GM12878 (cell line): ENCODE data around the gene IRS2. TPM values are rescaled to one million over a fixed set of nuclear protein-coding genes. Genes with fewer than 3 reads are reported as not detected.

ENCODE experiments used
- ATAC-seq: fragments of 200-7000 bp; cut with Tn5 transposase; 3 replicates; pipeline ENCODE4 v1.9.1; 2020; ENCODE audit warnings: mild to moderate bottlenecking, moderate library complexity
- BruUV-seq: library from RNA; stranded (reverse); fragments of 400-500 nt; replicated peaks from 2 replicates; lab custom pipeline; 2021; lab: Mats Ljungman, UMichigan
- CTCF ChIA-PET: fragments of 300-600 bp; sonication (Branson Sonifier 250); formaldehyde crosslinking; extraction: SDS; loops from one replicate; lab custom pipeline; 2021; ENCODE audit warnings: inconsistent platforms; lab: Yijun Ruan, JAX
- POLR2A ChIA-PET: fragments of 350-600 bp; formaldehyde crosslinking; extraction: SDS; loops from one replicate; lab custom pipeline; 2021; ENCODE audit warnings: inconsistent platforms; lab: Charles Lee
- RAD21 ChIA-PET: fragments of 300-600 bp; sonication (Branson Sonifier 250); formaldehyde crosslinking; loops from one replicate; lab custom pipeline; 2023; ENCODE audit warnings: antibody characterized with exemption; ENCODE audit not compliant: unreplicated experiment; lab: Charles Lee
- SMC1A ChIA-PET: fragments of 300-600 bp; sonication (Branson Sonifier 250); formaldehyde crosslinking; loops from one replicate; lab custom pipeline; 2023; ENCODE audit not compliant: unreplicated experiment, uncharacterized antibody; lab: Charles Lee
- DNase-seq: peaks from one replicate; pipeline ENCODE4 v3.0.0-alpha.2; 2011; ENCODE audit warnings: low read depth, low spot score
- FAIRE-seq: peaks from 3 replicates; lab custom pipeline; 2011; peaks lifted over from hg19 to GRCh38; lab: Jason Lieb, UNC
- H2AFZ ChIP-seq: 2 replicates; pipeline ENCODE4 v1.6.0; 2011; ENCODE audit warnings: low read depth, low read length, control low read depth; ENCODE audit not compliant: control insufficient read depth
- H3K27ac ChIP-seq: 2 replicates; pipeline ENCODE4 v1.5.1; 2011; ENCODE audit warnings: control low read depth; ENCODE audit not compliant: control insufficient read depth, insufficient read depth
- H3K27me3 ChIP-seq, 2 experiments: replicated peaks in 1 of 2; 2 replicates each; pipeline versions ENCODE4 v1.6.0 to v1.6.1; 2011; ENCODE audit warnings: low read length in 1 of 2; ENCODE audit not compliant: control insufficient read depth in 2 of 2, insufficient read depth in 2 of 2
- H3K36me3 ChIP-seq, 2 experiments: 2 replicates each; pipeline ENCODE4 v1.5.1; 2011; ENCODE audit warnings: low read length in 1 of 2; ENCODE audit not compliant: control insufficient read depth in 2 of 2, insufficient read depth in 2 of 2
- H3K4me1 ChIP-seq: 2 replicates; pipeline ENCODE4 v1.6.1; 2011; ENCODE audit warnings: mild to moderate bottlenecking, low read length, moderate library complexity, mixed read lengths; ENCODE audit not compliant: control insufficient read depth, insufficient read depth
- H3K4me2 ChIP-seq: 2 replicates; pipeline ENCODE4 v1.6.0; 2011; ENCODE audit warnings: control low read depth; ENCODE audit not compliant: control insufficient read depth, insufficient read depth
- H3K4me3 ChIP-seq: fragments of 200-600 bp; sonication (generic); 2 replicates; pipeline ENCODE4 v1.5.1; 2016
- H3K79me2 ChIP-seq: 2 replicates; pipeline ENCODE4 v1.6.0; 2011; ENCODE audit warnings: low read length; ENCODE audit not compliant: control insufficient read depth, insufficient read depth
- H3K9ac ChIP-seq: 2 replicates; pipeline ENCODE4 v1.8.0; 2011; ENCODE audit warnings: low read length, control low read depth, mixed read lengths; ENCODE audit not compliant: control insufficient read depth, insufficient read depth
- H3K9me3 ChIP-seq: replicated peaks from 3 replicates; pipeline ENCODE4 v1.5.1; 2011; ENCODE audit warnings: mild to moderate bottlenecking, low read length; ENCODE audit not compliant: control insufficient read depth, insufficient read depth
- H4K20me1 ChIP-seq: 2 replicates; pipeline ENCODE4 v1.6.0; 2011; ENCODE audit not compliant: control insufficient read depth, insufficient read depth
- ATF2 ChIP-seq: IDR thresholded peaks from 2 replicates; pipeline ENCODE4 v1.6.1; 2012; ENCODE audit warnings: low read length, inconsistent platforms
- BRCA1 ChIP-seq: IDR thresholded peaks from 2 replicates; pipeline ENCODE4 v1.6.1; 2011; ENCODE audit warnings: low read depth, low read length, improper control_type of control experiment
- ETV6 ChIP-seq, 2 experiments: fragments of 450-650 bp in 1 of 2; IDR thresholded peaks in 1 of 2; conservative IDR thresholded peaks in 1 of 2; 2 replicates each; pipeline ENCODE4 v1.6.1; 2014; ENCODE audit warnings: antibody characterized with exemption in 1 of 2, borderline replicate concordance in 1 of 2, low read depth in 1 of 2, mild to moderate bottlenecking in 1 of 2, moderate library complexity in 1 of 2
- HDAC6 ChIP-seq: fragments of 200-600 bp; sonication (generic); IDR thresholded peaks from one replicate; pipeline ENCODE4 v1.8.0; 2017; ENCODE audit warnings: antibody characterized with exemption; ENCODE audit not compliant: unreplicated experiment
- KLF5 ChIP-seq: fragments of 450-650 bp; IDR thresholded peaks from 2 replicates; pipeline ENCODE4 v1.6.1; 2014; ENCODE audit warnings: mild to moderate bottlenecking; ENCODE audit not compliant: partially characterized antibody
- MTA3 ChIP-seq: IDR thresholded peaks from 2 replicates; pipeline ENCODE4 v1.6.1; 2012; ENCODE audit warnings: low read length, inconsistent platforms, borderline replicate concordance
- NFIC ChIP-seq: IDR thresholded peaks from 2 replicates; pipeline ENCODE4 v1.6.1; 2012; ENCODE audit warnings: low read depth, mild to moderate bottlenecking, inconsistent platforms, low read length, moderate library complexity
- NR2F1 ChIP-seq: fragments of 450-650 bp; conservative IDR thresholded peaks from 2 replicates; pipeline ENCODE4 v1.6.1; 2017; ENCODE audit warnings: mild to moderate bottlenecking
- SMAD1 ChIP-seq: fragments of 450-650 bp; IDR thresholded peaks from 2 replicates; pipeline ENCODE4 v1.6.1; 2018; ENCODE audit warnings: mild to moderate bottlenecking, low read depth; ENCODE audit not compliant: partially characterized antibody
- TCF7 ChIP-seq: IDR thresholded peaks from 2 replicates; pipeline ENCODE4 v1.6.1; 2014; ENCODE audit warnings: antibody characterized with exemption, borderline replicate concordance
- ZZZ3 ChIP-seq: IDR thresholded peaks from 2 replicates; pipeline ENCODE4 v1.6.1; 2011; ENCODE audit warnings: low read depth; ENCODE audit not compliant: control insufficient read depth, insufficient read length
- WGBS: methylation state at CpG from one replicate; pipeline ENCODE4 v1.1.6; 2016; ENCODE audit warnings: low lambda C conversion rate; ENCODE audit not compliant: insufficient replicate concordance, insufficient coverage; ENCODE audit errors: missing lambda C conversion rate; 5-methylcytosine and 5-hydroxymethylcytosine counted together
- in situ Hi-C: fragments of 300-500 bp; cut with MboI; formaldehyde crosslinking; loops from 9 replicates; pipeline ENCODE4 v1.14.3; 2018; ENCODE audit warnings: mixed read lengths
- intact Hi-C: fragments of 100-400 bp; cut with micrococcal nuclease; formaldehyde crosslinking; loops from one replicate; pipeline ENCODE4 v1.14.2; 2022; ENCODE audit not compliant: unreplicated experiment
- polyA plus RNA-seq, 11 experiments: library from polyadenylated mRNA; depleted of rRNA in 4 of 11; unstranded in 6 of 11; stranded (reverse) in 5 of 11; fragments of >200 nt; fragmentation: Nextera tagmentation in 4 of 11; fragmentation: Illumina TruSeq in 1 of 11; extraction: Ambion mirVana in 4 of 11; extraction: Trizol in 1 of 11; gene quantifications; 1 replicate in 1 of 11; 2 replicates in 10 of 11; pipeline versions ENCODE4 v1.2.1 to v1.2.3, GENCODE V29; 2011 to 2016; ENCODE audit warnings: inconsistent platforms in 2 of 11, missing spikeins in 2 of 11, low read depth in 1 of 11
- total RNA-seq, 4 experiments: library from RNA; depleted of rRNA in 3 of 4; stranded (reverse); fragments of >200 nt in 3 of 4; fragmentation: Illumina TruSeq in 1 of 4; extraction: Trizol in 1 of 4; gene quantifications; 2 replicates each; pipeline versions ENCODE4 v1.2.1 to v1.2.3, GENCODE V29; 2013 to 2021
- TF ChIP-seq, protein P1 (sequence below): fragments of 450-650 bp; IDR thresholded peaks from 2 replicates; pipeline ENCODE4 v1.6.1; 2016; ENCODE audit warnings: mild to moderate bottlenecking, moderate library complexity, borderline replicate concordance
- TF ChIP-seq, protein P2 (sequence below): IDR thresholded peaks from 2 replicates; pipeline ENCODE4 v1.6.1; 2011; ENCODE audit warnings: low read depth, mild to moderate bottlenecking, low read length, moderate library complexity, borderline replicate concordance; ENCODE audit errors: extremely low read depth
- TF ChIP-seq, protein P3 (sequence below): fragments of 450-650 bp; IDR thresholded peaks from 2 replicates; pipeline ENCODE4 v1.6.1; 2016; ENCODE audit warnings: mild to moderate bottlenecking

Gene IRS2
- total and polyA plus RNA-seq, 10 of the 15 experiments (the other 5 are each of a cell fraction or from before 2014, with no cell fraction given): 0.01 to 0.31 (median 0.07) TPM; not detected in 6

DNA sequence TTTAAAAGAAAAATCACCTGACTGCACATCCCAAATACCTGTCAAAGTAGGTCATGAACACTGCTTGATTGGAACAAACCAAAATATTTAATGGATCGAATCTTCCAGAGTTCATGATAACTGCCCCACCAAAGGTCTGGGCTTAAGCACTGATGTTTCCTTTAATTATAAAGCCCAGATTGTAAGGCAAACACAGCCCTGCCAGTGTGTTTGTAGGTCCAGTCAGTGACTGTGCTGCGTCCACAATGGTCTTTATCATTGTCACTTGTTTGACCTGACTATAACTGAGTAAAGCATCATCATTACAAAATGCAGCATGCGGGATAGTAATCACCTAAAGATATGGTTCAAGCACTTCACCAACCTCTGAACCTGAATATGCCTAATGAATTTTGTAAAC is 63.3 kb downstream of the IRS2 start:
- ChIA-PET POLR2A (no interaction called here), SMC1A (interaction anchor here (0.6 kb wide), 1 partner anchor 12 kb away, joined by 3 read pairs; no protein-coding TSS in a partner anchor), RAD21 (no interaction called here), CTCF (no interaction called here)
- no peak overlapping the region for H3K4me3 ChIP-seq
- H4K20me1 ChIP-seq: no peaks in the 10 kb centered on the region
- intact Hi-C loops (no loop called here), in situ Hi-C loops (no loop called here)
- H2AFZ ChIP-seq: no peak overlapping the region
- H3K9ac ChIP-seq: no peak overlapping the region
- 13% methylated on average over 3 of the region's 3 CpGs for WGBS
- DNase-seq (no peak), ATAC-seq (no peak), FAIRE-seq (no peak)
- no peaks in the 10 kb centered on the region for H3K79me2 ChIP-seq
- H3K4me2 ChIP-seq: no peak overlapping the region
- BruUV-seq: no TSS peak
- no peaks in the 10 kb centered on the region for H3K27me3 ChIP-seq
- no peak overlapping the region for H3K27ac ChIP-seq
- H3K36me3 ChIP-seq: no peaks in the 10 kb centered on the region
- no peaks in the 10 kb centered on the region for H3K9me3 ChIP-seq
- no peak for TF ChIP-seq NR2F1
- TF ChIP-seq, protein P1, sequence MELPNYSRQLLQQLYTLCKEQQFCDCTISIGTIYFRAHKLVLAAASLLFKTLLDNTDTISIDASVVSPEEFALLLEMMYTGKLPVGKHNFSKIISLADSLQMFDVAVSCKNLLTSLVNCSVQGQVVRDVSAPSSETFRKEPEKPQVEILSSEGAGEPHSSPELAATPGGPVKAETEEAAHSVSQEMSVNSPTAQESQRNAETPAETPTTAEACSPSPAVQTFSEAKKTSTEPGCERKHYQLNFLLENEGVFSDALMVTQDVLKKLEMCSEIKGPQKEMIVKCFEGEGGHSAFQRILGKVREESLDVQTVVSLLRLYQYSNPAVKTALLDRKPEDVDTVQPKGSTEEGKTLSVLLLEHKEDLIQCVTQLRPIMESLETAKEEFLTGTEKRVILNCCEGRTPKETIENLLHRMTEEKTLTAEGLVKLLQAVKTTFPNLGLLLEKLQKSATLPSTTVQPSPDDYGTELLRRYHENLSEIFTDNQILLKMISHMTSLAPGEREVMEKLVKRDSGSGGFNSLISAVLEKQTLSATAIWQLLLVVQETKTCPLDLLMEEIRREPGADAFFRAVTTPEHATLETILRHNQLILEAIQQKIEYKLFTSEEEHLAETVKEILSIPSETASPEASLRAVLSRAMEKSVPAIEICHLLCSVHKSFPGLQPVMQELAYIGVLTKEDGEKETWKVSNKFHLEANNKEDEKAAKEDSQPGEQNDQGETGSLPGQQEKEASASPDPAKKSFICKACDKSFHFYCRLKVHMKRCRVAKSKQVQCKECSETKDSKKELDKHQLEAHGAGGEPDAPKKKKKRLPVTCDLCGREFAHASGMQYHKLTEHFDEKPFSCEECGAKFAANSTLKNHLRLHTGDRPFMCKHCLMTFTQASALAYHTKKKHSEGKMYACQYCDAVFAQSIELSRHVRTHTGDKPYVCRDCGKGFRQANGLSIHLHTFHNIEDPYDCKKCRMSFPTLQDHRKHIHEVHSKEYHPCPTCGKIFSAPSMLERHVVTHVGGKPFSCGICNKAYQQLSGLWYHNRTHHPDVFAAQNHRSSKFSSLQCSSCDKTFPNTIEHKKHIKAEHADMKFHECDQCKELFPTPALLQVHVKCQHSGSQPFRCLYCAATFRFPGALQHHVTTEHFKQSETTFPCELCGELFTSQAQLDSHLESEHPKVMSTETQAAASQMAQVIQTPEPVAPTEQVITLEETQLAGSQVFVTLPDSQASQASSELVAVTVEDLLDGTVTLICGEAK: no peak
- TF ChIP-seq MTA3: no peak
- no peak for TF ChIP-seq TCF7
- no peak for TF ChIP-seq SMAD1
- TF ChIP-seq, protein P2, sequence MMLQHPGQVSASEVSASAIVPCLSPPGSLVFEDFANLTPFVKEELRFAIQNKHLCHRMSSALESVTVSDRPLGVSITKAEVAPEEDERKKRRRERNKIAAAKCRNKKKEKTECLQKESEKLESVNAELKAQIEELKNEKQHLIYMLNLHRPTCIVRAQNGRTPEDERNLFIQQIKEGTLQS: no peak
- TF ChIP-seq ETV6 (conservative IDR thresholded peaks at IDR 0.05 in 1 of 2, IDR thresholded peaks at IDR 0.05 in 1 of 2; ENCODE audit: borderline replicate concordance in 1 of 2, low read depth in 1 of 2): no peak
- TF ChIP-seq NFIC: no peak
- TF ChIP-seq, protein P3, sequence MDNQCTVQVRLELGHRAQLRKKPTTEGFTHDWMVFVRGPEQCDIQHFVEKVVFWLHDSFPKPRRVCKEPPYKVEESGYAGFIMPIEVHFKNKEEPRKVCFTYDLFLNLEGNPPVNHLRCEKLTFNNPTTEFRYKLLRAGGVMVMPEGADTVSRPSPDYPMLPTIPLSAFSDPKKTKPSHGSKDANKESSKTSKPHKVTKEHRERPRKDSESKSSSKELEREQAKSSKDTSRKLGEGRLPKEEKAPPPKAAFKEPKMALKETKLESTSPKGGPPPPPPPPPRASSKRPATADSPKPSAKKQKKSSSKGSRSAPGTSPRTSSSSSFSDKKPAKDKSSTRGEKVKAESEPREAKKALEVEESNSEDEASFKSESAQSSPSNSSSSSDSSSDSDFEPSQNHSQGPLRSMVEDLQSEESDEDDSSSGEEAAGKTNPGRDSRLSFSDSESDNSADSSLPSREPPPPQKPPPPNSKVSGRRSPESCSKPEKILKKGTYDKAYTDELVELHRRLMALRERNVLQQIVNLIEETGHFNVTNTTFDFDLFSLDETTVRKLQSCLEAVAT: no peak
- no peak for TF ChIP-seq ZZZ3
- TF ChIP-seq BRCA1: no peak
- no peak for TF ChIP-seq HDAC6
- no peak for TF ChIP-seq KLF5
- TF ChIP-seq ATF2: no peak
- H3K4me1 ChIP-seq: no peaks in the 10 kb centered on the region
